HCT116 (cell line): ENCODE results near the gene FHOD3. TPM values are rescaled to one million over a fixed set of nuclear protein-coding genes. Genes with fewer than 3 reads are reported as not detected.
A peak's percentile ranks its signal among the peaks of the same experiment; 100 is the strongest.

Experiments
- ATAC-seq: fragments of 200-7000 bp; cut with Tn5 transposase; 2 replicates; pipeline ENCODE4 v1.9.1; 2020; ENCODE audit warnings: mild to moderate bottlenecking, moderate library complexity
- BruUV-seq: library from RNA; stranded (reverse); fragments of 400-500 nt; replicated peaks from 2 replicates; lab custom pipeline; 2021; lab: Mats Ljungman, UMichigan
- CTCF ChIA-PET: fragments of 300-600 bp; sonication (Branson Sonifier 250); formaldehyde crosslinking; loops from one replicate; lab custom pipeline; 2021; ENCODE audit warnings: antibody characterized with exemption; lab: Charles Lee
- POLR2A ChIA-PET: fragments of 300-600, 350-600 bp; sonication (Branson Sonifier 250); formaldehyde crosslinking; loops from one replicate; lab custom pipeline; 2021; ENCODE audit warnings: antibody characterized with exemption; lab: Charles Lee
- RAD21 ChIA-PET, 2 experiments: fragments of 300-600 bp; sonication (Branson Sonifier 250); formaldehyde crosslinking; loops; one replicate each; lab custom pipeline; 2023; ENCODE audit warnings: low total read pairs in 2 of 2; ENCODE audit not compliant: uncharacterized antibody in 2 of 2, unreplicated experiment in 2 of 2, low non-redundant PET in 1 of 2; lab: Charles Lee
- DNase-seq: peaks from one replicate; pipeline ENCODE4 v3.0.0-alpha.2; 2010; ENCODE audit warnings: low read depth, low spot score
- H2AFZ ChIP-seq: fragments of 200-600 bp; shearing (Covaris generic), sonication (generic); 2 replicates; pipeline ENCODE4 v1.6.1; 2017; ENCODE audit warnings: low read depth, mixed run types, mixed read lengths, antibody characterized with exemption, low read length; ENCODE audit not compliant: poor library complexity, severe bottlenecking
- H3K27ac ChIP-seq: 2 replicates; pipeline ENCODE4 v1.5.1; 2012; ENCODE audit warnings: low read depth, low read length
- H3K27me3 ChIP-seq: fragments of 200-600 bp; sonication (generic); 2 replicates; pipeline ENCODE4 v1.6.1; 2016; ENCODE audit warnings: mixed run types, low read length, mixed read lengths; ENCODE audit not compliant: insufficient read depth
- H3K36me3 ChIP-seq, 2 experiments: fragments of 200-500 bp in 1 of 2; fragments of 200-600 bp in 1 of 2; sonication (Bioruptor generic) in 1 of 2; sonication (generic) in 1 of 2; 2 replicates each; pipeline versions ENCODE4 v1.5.1 to v1.6.1; 2014 to 2016; ENCODE audit warnings: low read length in 2 of 2, inconsistent platforms in 1 of 2, mixed read lengths in 1 of 2, mixed run types in 1 of 2; ENCODE audit not compliant: insufficient read depth in 2 of 2, control insufficient read depth in 1 of 2
- H3K4me1 ChIP-seq, 2 experiments: fragments of 200-600 bp in 1 of 2; sonication (generic) in 1 of 2; 2 replicates each; pipeline versions ENCODE4 v1.5.1 to v1.6.1; 2012 to 2017; ENCODE audit warnings: low read length in 2 of 2, inconsistent platforms in 1 of 2, mild to moderate bottlenecking in 1 of 2, mixed read lengths in 1 of 2, mixed run types in 1 of 2, moderate library complexity in 1 of 2; ENCODE audit not compliant: insufficient read depth in 2 of 2, control insufficient read depth in 1 of 2
- H3K4me2 ChIP-seq: fragments of 200-600 bp; sonication (generic); 2 replicates; pipeline ENCODE4 v1.6.1; 2017; ENCODE audit warnings: mixed run types, low read length, mixed read lengths
- H3K4me3 ChIP-seq, 2 experiments: fragments of 200-600 bp in 1 of 2; sonication (generic) in 1 of 2; replicated peaks in 1 of 2; 2 replicates each; pipeline ENCODE4 v1.5.1; 2011 to 2016; ENCODE audit warnings: low read length in 2 of 2, control low read depth in 1 of 2, low read depth in 1 of 2, mild to moderate bottlenecking in 1 of 2, mixed read lengths in 1 of 2, mixed run types in 1 of 2
- H3K79me2 ChIP-seq: fragments of 200-600 bp; sonication (generic); 2 replicates; pipeline ENCODE4 v1.6.1; 2017; ENCODE audit warnings: mild to moderate bottlenecking, mixed run types, low read length, moderate library complexity, mixed read lengths; ENCODE audit not compliant: insufficient read depth
- H3K9ac ChIP-seq: fragments of 200-600 bp; sonication (generic); 2 replicates; pipeline ENCODE4 v1.6.1; 2016; ENCODE audit warnings: low read length, mixed read lengths
- H3K9me2 ChIP-seq: fragments of 200-600 bp; sonication (generic), shearing (Covaris generic); 2 replicates; pipeline ENCODE4 v1.6.1; 2017; ENCODE audit warnings: mixed run types, mild to moderate bottlenecking, moderate library complexity; ENCODE audit not compliant: insufficient read depth
- H3K9me3 ChIP-seq, 2 experiments: fragments of 200-500 bp in 1 of 2; fragments of 200-600 bp in 1 of 2; sonication (Bioruptor generic) in 1 of 2; sonication (generic) in 1 of 2; 2 replicates each; pipeline ENCODE4 v1.6.1; 2014 to 2017; ENCODE audit warnings: low read length in 2 of 2, mixed read lengths in 2 of 2, inconsistent platforms in 1 of 2, low read depth in 1 of 2, mild to moderate bottlenecking in 1 of 2, mixed run types in 1 of 2, moderate library complexity in 1 of 2; ENCODE audit not compliant: control insufficient read depth in 1 of 2, insufficient read depth in 1 of 2
- H4K20me1 ChIP-seq: fragments of 200-600 bp; sonication (generic), shearing (Covaris generic); 2 replicates; pipeline ENCODE4 v1.6.1; 2017; ENCODE audit warnings: mixed run types, mild to moderate bottlenecking, moderate library complexity; ENCODE audit not compliant: insufficient read depth
- CBX3 ChIP-seq: IDR thresholded peaks from 2 replicates; pipeline ENCODE4 v1.6.1; 2012; ENCODE audit warnings: low read depth
- ELF1 ChIP-seq: IDR thresholded peaks from 2 replicates; pipeline ENCODE4 v1.6.1; 2012; ENCODE audit warnings: low read depth, borderline replicate concordance
- JUND ChIP-seq: IDR thresholded peaks from 2 replicates; pipeline ENCODE4 v1.6.1; 2012
- MAX ChIP-seq: IDR thresholded peaks from 2 replicates; pipeline ENCODE4 v1.6.1; 2012
- POLR2A ChIP-seq: IDR thresholded peaks from 2 replicates; pipeline ENCODE4 v1.7.0; 2011; ENCODE audit warnings: borderline replicate concordance; ENCODE audit not compliant: insufficient read depth, insufficient read length; ENCODE audit errors: extremely low read depth
- TCF7L2 ChIP-seq: IDR thresholded peaks from 2 replicates; pipeline ENCODE4 v1.7.0; 2011; ENCODE audit warnings: borderline replicate concordance, inconsistent platforms; ENCODE audit not compliant: insufficient read depth, insufficient read length; ENCODE audit errors: extremely low read depth
- YY1 ChIP-seq: IDR thresholded peaks from 2 replicates; pipeline ENCODE4 v1.6.1; 2011; ENCODE audit warnings: low read length, low read depth, moderate library complexity, mild to moderate bottlenecking; ENCODE audit not compliant: insufficient replicate concordance; ENCODE audit errors: extremely low read depth
- ZBTB33 ChIP-seq: IDR thresholded peaks from 2 replicates; pipeline ENCODE4 v1.6.1; 2011; ENCODE audit warnings: mild to moderate bottlenecking, low read length, moderate library complexity; ENCODE audit not compliant: insufficient replicate concordance; ENCODE audit errors: extremely low read depth
- ZNF274 ChIP-seq: fragments of 200-500 bp; sonication (Bioruptor generic); IDR thresholded peaks from 2 replicates; pipeline ENCODE4 v1.6.1; 2014; ENCODE audit warnings: mild to moderate bottlenecking, low read depth, low read length, inconsistent platforms
- intact Hi-C: fragments of 100-400 bp; cut with micrococcal nuclease; formaldehyde crosslinking; loops from 2 replicates; pipeline ENCODE4 v1.10.0; 2022
- total RNA-seq: library from RNA; stranded (reverse); gene quantifications from one replicate; pipeline ENCODE4 v1.2.1, GENCODE V29; 2021; ENCODE audit not compliant: unreplicated experiment

Gene FHOD3
- total RNA-seq, 1 experiment from 2014 or later: 4.0 TPM

GRCh38 chr18:36441426-36442240 is 144.1 kb downstream of the FHOD3 start:
- ATAC-seq: no peak
- H2AFZ ChIP-seq: no peak overlapping the region
- ChIA-PET RAD21 (no interaction called here), POLR2A (no interaction called here), CTCF (interaction anchor here (0.9 kb wide), 1 partner anchor 9 kb away, joined by 4 read pairs; no protein-coding TSS in a partner anchor)
- H3K4me2 ChIP-seq: peak overlapping the region; percentile 40; the same call in 1 of the 2 replicates
- BruUV-seq: no TSS peak
- TF ChIP-seq JUND: 0 out of 2 replicates have a peak, but pooled peaks have one; percentile 16
- no peak for TF ChIP-seq YY1
- no peak for TF ChIP-seq ZNF274
- no peak for TF ChIP-seq ZBTB33
- no peaks in the 10 kb centered on the region for H3K9me2 ChIP-seq
- no peaks in the 10 kb centered on the region for H3K79me2 ChIP-seq
- intact Hi-C loops: no loop called here
- no peaks in the 10 kb centered on the region for H3K36me3 ChIP-seq
- H3K4me1 ChIP-seq: peaks cover 0 to 6% of the 10 kb centered on the region in 2 experiments; a peak in 2 of 4 replicates
- H3K27me3 ChIP-seq: no peaks in the 10 kb centered on the region
- H3K4me3 ChIP-seq: no peak overlapping the region
- no peak for DNase-seq
- no peak overlapping the region for H3K9ac ChIP-seq
- H3K27ac ChIP-seq: no peak overlapping the region
- H4K20me1 ChIP-seq: no peaks in the 10 kb centered on the region
- H3K9me3 ChIP-seq: no peaks in the 10 kb centered on the region

GRCh38 chr18:36442717-36443116 is 145.2 kb downstream of the FHOD3 start:
- no peak for ATAC-seq
- Histone ChIP-seq H3K4me3 (no peak overlapping the region), H4K20me1 (no peaks in the 10 kb centered on the region), H3K79me2 (no peaks in the 10 kb centered on the region), H2AFZ (no peak overlapping the region), H3K9me3 (no peaks in the 10 kb centered on the region), H3K9ac (no peak overlapping the region), H3K4me2 (no peak overlapping the region), H3K9me2 (no peaks in the 10 kb centered on the region), H3K27me3 (no peaks in the 10 kb centered on the region), H3K36me3 (no peaks in the 10 kb centered on the region), H3K4me1 (peaks cover 0 to 6% of the 10 kb centered on the region in 2 experiments; a peak in 2 of 4 replicates), H3K27ac (no peak overlapping the region)
- POLR2A ChIA-PET: no interaction called here
- BruUV-seq: no TSS peak
- intact Hi-C loops: no loop called here
- DNase-seq: no peak
- RAD21 ChIA-PET: no interaction called here
- CTCF ChIA-PET: no interaction called here
- TF ChIP-seq POLR2A (no peak), ZBTB33 (no peak), CBX3 (no peak), ELF1 (no peak), MAX (no peak), TCF7L2 (no peak)
